ENCODE results near the gene KCNK5.

KCNK5 gene

GRCh38 chr6:39200498-39201020, 28.7 kb downstream of the KCNK5 start:
- H3K36me3 ChIP-seq (ENCODE audit: low read depth): no peaks in the 10 kb centered on the region
- H3K9me3 ChIP-seq (ENCODE audit: severe bottlenecking): no peaks in the 10 kb centered on the region
- peaks cover 24% of the 10 kb centered on the region for H3K4me1 ChIP-seq (ENCODE audit: insufficient read depth, poor library complexity, severe bottlenecking)
- TF ChIP-seq CTCF (IDR thresholded peaks at IDR 0.05; ENCODE audit: poor library complexity, severe bottlenecking): no peak
- no peak overlapping the region for H3K4me3 ChIP-seq (ENCODE audit: severe bottlenecking)
- ATAC-seq (ENCODE audit: low read depth) (no peak), DNase-seq (ENCODE audit: low spot score) (no peak)
- H3K27me3 ChIP-seq (ENCODE audit: insufficient read depth, poor library complexity, severe bottlenecking): no peaks in the 10 kb centered on the region
- no peak overlapping the region for H3K27ac ChIP-seq (ENCODE audit: poor library complexity, severe bottlenecking)

GRCh38 chr6:39199976-39200375, 29.3 kb downstream of the KCNK5 start:
- no peak overlapping the region for H3K27ac ChIP-seq (ENCODE audit: poor library complexity, severe bottlenecking)
- H3K9me3 ChIP-seq (ENCODE audit: severe bottlenecking): no peaks in the 10 kb centered on the region
- no peak overlapping the region for H3K4me3 ChIP-seq (ENCODE audit: severe bottlenecking)
- H3K27me3 ChIP-seq (ENCODE audit: insufficient read depth, poor library complexity, severe bottlenecking): no peaks in the 10 kb centered on the region
- TF ChIP-seq CTCF (IDR thresholded peaks at IDR 0.05; ENCODE audit: poor library complexity, severe bottlenecking): no peak
- H3K36me3 ChIP-seq (ENCODE audit: low read depth): peaks cover 3% of the 10 kb centered on the region; the same call in 1 of the 2 replicates
- no peak for ATAC-seq (ENCODE audit: low read depth)
- H3K4me1 ChIP-seq (ENCODE audit: insufficient read depth, poor library complexity, severe bottlenecking): peaks cover 24% of the 10 kb centered on the region
- DNase-seq (ENCODE audit: low spot score): no peak

- ATAC-seq (ENCODE audit: low read depth): no peak
- peaks cover 19% of the 10 kb centered on the region for H3K4me1 ChIP-seq (ENCODE audit: insufficient read depth, poor library complexity, severe bottlenecking)
- H3K9me3 ChIP-seq (ENCODE audit: severe bottlenecking): no peaks in the 10 kb centered on the region
- DNase-seq (ENCODE audit: low spot score): no peak
- H3K36me3 ChIP-seq (ENCODE audit: low read depth): peaks cover 5% of the 10 kb centered on the region; the same call in 1 of the 2 replicates
- H3K27ac ChIP-seq (ENCODE audit: poor library complexity, severe bottlenecking): no peak overlapping the region
- no peaks in the 10 kb centered on the region for H3K27me3 ChIP-seq (ENCODE audit: insufficient read depth, poor library complexity, severe bottlenecking)
- no peak for TF ChIP-seq CTCF (IDR thresholded peaks at IDR 0.05; ENCODE audit: poor library complexity, severe bottlenecking)
- H3K4me3 ChIP-seq (ENCODE audit: severe bottlenecking): no peak overlapping the region
These were observed 29.9 kb downstream of the KCNK5 start for GRCh38 chr6:39199231-39199940.

- peaks cover 5% of the 10 kb centered on the region; the same call in 1 of the 2 replicates for H3K36me3 ChIP-seq (ENCODE audit: low read depth)
- no peak for ATAC-seq (ENCODE audit: low read depth)
- TF ChIP-seq CTCF (IDR thresholded peaks at IDR 0.05; ENCODE audit: poor library complexity, severe bottlenecking): no peak
- no peaks in the 10 kb centered on the region for H3K27me3 ChIP-seq (ENCODE audit: insufficient read depth, poor library complexity, severe bottlenecking)
- H3K9me3 ChIP-seq (ENCODE audit: severe bottlenecking): no peaks in the 10 kb centered on the region
- no peak for DNase-seq (ENCODE audit: low spot score)
- no peak overlapping the region for H3K4me3 ChIP-seq (ENCODE audit: severe bottlenecking)
- H3K27ac ChIP-seq (ENCODE audit: poor library complexity, severe bottlenecking): no peak overlapping the region
- peaks cover 11% of the 10 kb centered on the region for H3K4me1 ChIP-seq (ENCODE audit: insufficient read depth, poor library complexity, severe bottlenecking)
These were observed 30.7 kb downstream of the KCNK5 start for GRCh38 chr6:39198528-39198927.

- Histone ChIP-seq H3K4me1 (ENCODE audit: insufficient read depth, poor library complexity, severe bottlenecking) (peaks cover 5% of the 10 kb centered on the region), H3K9me3 (ENCODE audit: severe bottlenecking) (no peaks in the 10 kb centered on the region), H3K27me3 (ENCODE audit: insufficient read depth, poor library complexity, severe bottlenecking) (no peaks in the 10 kb centered on the region), H3K36me3 (ENCODE audit: low read depth) (peaks cover 5% of the 10 kb centered on the region; the same call in 1 of the 2 replicates), H3K27ac (ENCODE audit: poor library complexity, severe bottlenecking) (no peak overlapping the region), H3K4me3 (ENCODE audit: severe bottlenecking) (no peak overlapping the region)
- DNase-seq (ENCODE audit: low spot score) (no peak), ATAC-seq (ENCODE audit: low read depth) (no peak)
- TF ChIP-seq CTCF (IDR thresholded peaks at IDR 0.05; ENCODE audit: poor library complexity, severe bottlenecking): no peak
These were observed 31.3 kb downstream of the KCNK5 start for GRCh38 chr6:39197922-39198500.

All from RWPE2 (cell line).